HepG2 (cell line): ENCODE data around the gene DIAPH1.

Experiments
- CTCF ChIP-seq: sonication (generic); formaldehyde crosslinking; IDR thresholded peaks from 2 replicates; pipeline ENCODE4 v1.5.0; 2020; ENCODE audit warnings: mild to moderate bottlenecking, missing genetic modification reagents, moderate library complexity
- DMTF1 ChIP-seq: sonication (generic); formaldehyde crosslinking; IDR thresholded peaks from 2 replicates; pipeline ENCODE4 v1.4.0; 2020; ENCODE audit warnings: mild to moderate bottlenecking, missing genetic modification reagents
- FOXA1 ChIP-seq, 2 experiments: fragments of 450-650 bp in 1 of 2; sonication (generic) in 1 of 2; formaldehyde crosslinking in 1 of 2; IDR thresholded peaks; 2 replicates each; pipeline versions ENCODE4 v1.4.0 to v1.6.1; 2016 to 2020; ENCODE audit warnings: missing genetic modification reagents in 1 of 2
- ZNF274 ChIP-seq: sonication (generic); formaldehyde crosslinking; IDR thresholded peaks from 2 replicates; pipeline ENCODE4 v1.5.1; 2020; ENCODE audit warnings: mild to moderate bottlenecking, missing genetic modification reagents

- TF ChIP-seq ZNF274, result no peak
- TF ChIP-seq FOXA1 (IDR thresholded peaks at IDR 0.05), result no peak
- TF ChIP-seq FOXA1 (CRISPR knock-in tag; IDR thresholded peaks at IDR 0.05), result no peak
- no peak for TF ChIP-seq CTCF (CRISPR knock-in tag)
- TF ChIP-seq DMTF1, result no peak
Measured at GRCh38 chr5:141655020-141655419, 36.2 kb upstream of the DIAPH1 start.
